AG09309 (cell line): ENCODE measurements around the gene ADGRD1.

ENCODE experiments used
- DNase-seq: peaks from one replicate; pipeline ENCODE4 v3.0.0-alpha.2; 2010; ENCODE audit warnings: low read depth
- H3K4me3 ChIP-seq: 2 replicates; pipeline ENCODE4 v1.5.1; 2011; ENCODE audit warnings: mild to moderate bottlenecking, low read depth, low read length, moderate library complexity; ENCODE audit not compliant: control insufficient read depth
- TF ChIP-seq, protein P1 (sequence below): IDR thresholded peaks from 2 replicates; pipeline ENCODE4 v1.5.1; 2011; ENCODE audit warnings: mild to moderate bottlenecking, low read depth, low read length, inconsistent platforms; ENCODE audit not compliant: insufficient read depth, control insufficient read depth; ENCODE audit errors: missing control alignments

ADGRD1 gene

GRCh38 chr12:131035245-131035681, 81.6 kb downstream of the ADGRD1 start:
- TF ChIP-seq, protein P1, sequence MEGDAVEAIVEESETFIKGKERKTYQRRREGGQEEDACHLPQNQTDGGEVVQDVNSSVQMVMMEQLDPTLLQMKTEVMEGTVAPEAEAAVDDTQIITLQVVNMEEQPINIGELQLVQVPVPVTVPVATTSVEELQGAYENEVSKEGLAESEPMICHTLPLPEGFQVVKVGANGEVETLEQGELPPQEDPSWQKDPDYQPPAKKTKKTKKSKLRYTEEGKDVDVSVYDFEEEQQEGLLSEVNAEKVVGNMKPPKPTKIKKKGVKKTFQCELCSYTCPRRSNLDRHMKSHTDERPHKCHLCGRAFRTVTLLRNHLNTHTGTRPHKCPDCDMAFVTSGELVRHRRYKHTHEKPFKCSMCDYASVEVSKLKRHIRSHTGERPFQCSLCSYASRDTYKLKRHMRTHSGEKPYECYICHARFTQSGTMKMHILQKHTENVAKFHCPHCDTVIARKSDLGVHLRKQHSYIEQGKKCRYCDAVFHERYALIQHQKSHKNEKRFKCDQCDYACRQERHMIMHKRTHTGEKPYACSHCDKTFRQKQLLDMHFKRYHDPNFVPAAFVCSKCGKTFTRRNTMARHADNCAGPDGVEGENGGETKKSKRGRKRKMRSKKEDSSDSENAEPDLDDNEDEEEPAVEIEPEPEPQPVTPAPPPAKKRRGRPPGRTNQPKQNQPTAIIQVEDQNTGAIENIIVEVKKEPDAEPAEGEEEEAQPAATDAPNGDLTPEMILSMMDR: no peak
- no peak for DNase-seq
- H3K4me3 ChIP-seq: no peak overlapping the region

DNA sequence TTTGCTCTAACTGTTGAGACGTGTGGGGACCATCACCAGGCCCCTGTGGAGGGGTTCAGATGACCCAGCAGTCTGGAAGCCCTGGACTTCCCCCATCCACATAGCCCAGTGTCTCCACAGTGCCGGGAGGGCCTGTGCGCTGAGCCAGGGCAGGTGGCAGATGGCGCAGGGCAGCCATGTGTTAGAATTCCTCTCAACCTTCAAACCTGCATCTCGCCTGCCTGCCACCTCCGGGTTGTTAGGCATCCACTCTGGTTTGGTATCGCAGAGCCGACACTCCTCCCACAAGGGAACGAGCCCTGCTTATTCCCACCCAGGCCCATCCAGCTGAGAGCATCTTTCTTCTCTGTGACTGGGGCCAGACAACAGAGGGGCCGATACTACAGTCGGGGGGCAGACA, 84.5 kb downstream of the ADGRD1 start:
- H3K4me3 ChIP-seq: no peak overlapping the region
- DNase-seq: no peak
- TF ChIP-seq, protein P1: no peak

- no peak overlapping the region for H3K4me3 ChIP-seq
- DNase-seq: no peak
These were observed 85.5 kb downstream of the ADGRD1 start for GRCh38 chr12:131038961-131039950.

DNA sequence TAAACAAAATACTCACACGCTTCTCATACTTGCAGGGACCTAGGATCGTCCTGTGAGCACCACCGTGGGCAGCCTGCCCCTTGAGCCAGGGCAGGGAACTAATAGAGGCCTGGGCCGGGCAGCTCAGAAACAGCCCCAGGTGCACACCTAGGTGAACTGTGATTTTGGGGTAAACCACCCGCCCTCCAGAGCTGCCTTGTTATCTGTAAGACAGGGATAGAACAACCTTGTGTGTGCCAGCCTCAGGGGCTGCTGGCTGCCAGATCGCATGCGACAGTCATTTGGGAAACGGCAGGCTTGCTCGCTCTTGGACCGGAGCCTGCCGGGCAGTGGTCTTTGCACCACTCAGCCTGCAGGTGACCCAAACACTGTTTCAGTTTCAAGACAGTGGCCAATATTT, 86.8 kb downstream of the ADGRD1 start:
- DNase-seq: no peak
- no peak overlapping the region for H3K4me3 ChIP-seq
- TF ChIP-seq, protein P1: no peak

More at GRCh38 chr12:131038961-131039950, 85.5 kb downstream of the ADGRD1 start:
- TF ChIP-seq, protein P1: no peak

DNA sequence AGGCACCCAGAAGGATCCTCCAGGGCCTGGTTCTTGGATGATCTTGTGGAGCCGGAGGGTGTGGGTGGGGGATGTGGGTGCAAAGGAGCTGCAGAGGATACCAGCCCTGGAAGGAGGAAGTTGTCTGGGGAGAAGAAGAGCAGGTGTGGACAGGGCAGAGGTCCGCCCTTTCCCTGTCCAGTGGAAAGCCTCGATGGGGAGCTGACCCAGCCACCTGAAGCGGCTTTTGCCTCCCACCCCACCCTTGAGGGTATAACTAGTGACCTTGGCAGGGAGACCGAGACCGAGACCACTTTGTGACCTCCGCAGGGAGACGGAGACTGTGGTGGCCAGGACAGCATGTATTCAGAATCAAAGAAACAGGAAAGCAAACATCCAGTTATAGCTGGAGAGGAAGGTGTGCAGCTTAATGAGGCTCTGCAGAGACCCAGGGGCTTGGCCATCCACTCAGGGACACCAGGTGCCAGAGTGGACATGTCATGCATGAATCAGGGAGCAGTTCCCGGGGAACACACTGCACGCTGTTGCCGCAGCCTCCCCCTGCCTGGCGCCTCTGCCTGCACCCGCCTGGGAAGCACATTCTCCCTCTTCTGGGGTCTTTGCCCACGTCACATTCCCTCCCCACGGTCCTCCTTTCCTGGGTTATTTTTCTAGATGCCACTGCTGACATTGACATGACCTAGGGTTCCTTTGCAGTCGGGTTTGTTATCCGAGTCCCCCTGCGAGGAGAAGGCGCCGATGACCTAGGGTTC, 87.7 kb downstream of the ADGRD1 start:
- H3K4me3 ChIP-seq: no peak overlapping the region
- DNase-seq: no peak
- TF ChIP-seq, protein P1: no peak

- H3K4me3 ChIP-seq: no peak overlapping the region
- TF ChIP-seq, protein P1: no peak
- no peak for DNase-seq
These were observed 88.5 kb downstream of the ADGRD1 start for GRCh38 chr12:131041968-131042833.
